Raji (cell line): ENCODE measurements around the gene WDR26.

Experiments
- POLR2A ChIP-seq: IDR thresholded peaks from 2 replicates; pipeline ENCODE4 v1.6.1; 2011; ENCODE audit warnings: low read depth, low read length, control low read depth; ENCODE audit not compliant: insufficient read depth

The WDR26 gene

DNA sequence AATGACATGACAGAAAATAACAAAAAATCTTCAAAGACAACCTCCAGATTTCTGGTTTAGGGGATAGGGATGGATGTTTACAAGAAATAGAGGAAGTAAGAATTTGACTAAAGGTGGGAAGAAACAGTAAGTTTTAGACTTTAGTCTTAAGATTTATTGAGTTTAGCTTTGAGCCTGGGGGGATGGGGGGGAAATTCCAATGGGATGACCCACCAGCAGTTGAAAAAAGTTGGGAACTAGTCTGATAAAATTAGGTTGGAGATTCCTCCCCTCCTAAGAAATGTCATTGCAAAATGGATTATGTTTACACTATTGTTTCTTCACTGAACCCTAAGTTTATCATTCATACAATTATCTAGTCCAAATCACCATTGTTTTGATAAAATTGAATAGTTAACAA is 28.4 kb downstream of the WDR26 start:
- no peak for TF ChIP-seq POLR2A

- TF ChIP-seq POLR2A = no peak
Observed at GRCh38 chr1:224405604-224405970, 29.0 kb downstream of the WDR26 start.

- no peak for TF ChIP-seq POLR2A
Observed at GRCh38 chr1:224404916-224405603, 29.5 kb downstream of the WDR26 start.

- no peak for TF ChIP-seq POLR2A
Observed at GRCh38 chr1:224402472-224403036, 32.0 kb downstream of the WDR26 start.

- no peak for TF ChIP-seq POLR2A
Observed at GRCh38 chr1:224399887-224400286, 34.7 kb downstream of the WDR26 start.

- TF ChIP-seq POLR2A = no peak
Observed at GRCh38 chr1:224393294-224393693, 41.3 kb downstream of the WDR26 start.

GRCh38 chr1:224392411-224393249 is 42.0 kb downstream of the WDR26 start:
- TF ChIP-seq POLR2A = no peak

GRCh38 chr1:224390517-224390916 is 44.1 kb downstream of the WDR26 start:
- TF ChIP-seq POLR2A = no peak

- no peak for TF ChIP-seq POLR2A
Observed at GRCh38 chr1:224387943-224388342, 46.7 kb downstream of the WDR26 start.

- no peak for TF ChIP-seq POLR2A
Observed at GRCh38 chr1:224387302-224387912, 47.2 kb downstream of the WDR26 start.

- no peak for TF ChIP-seq POLR2A
Observed at GRCh38 chr1:224383218-224383617, 51.4 kb downstream of the WDR26 start.

GRCh38 chr1:224381880-224382548 is 52.6 kb downstream of the WDR26 start:
- TF ChIP-seq POLR2A = no peak

DNA sequence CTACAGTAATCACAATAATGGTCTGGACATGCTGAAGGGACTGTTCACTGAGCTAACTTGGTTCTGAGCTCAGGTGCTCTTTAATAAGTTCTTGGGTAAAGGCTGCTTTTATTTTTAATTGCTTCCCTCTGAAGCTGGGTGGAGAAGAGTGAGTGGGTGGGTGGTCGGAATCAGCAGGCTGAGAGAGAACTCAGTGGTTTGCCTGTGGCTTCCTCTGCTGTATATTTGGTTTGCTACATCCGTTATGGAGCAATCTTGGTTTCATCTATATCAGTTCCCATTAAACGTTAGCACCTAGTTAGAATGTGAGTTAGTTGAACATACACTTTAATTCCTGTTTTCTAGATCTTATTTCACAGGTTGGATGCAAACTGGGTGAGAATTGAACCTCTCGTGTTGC is 54.6 kb downstream of the WDR26 start:
- no peak for TF ChIP-seq POLR2A

DNA sequence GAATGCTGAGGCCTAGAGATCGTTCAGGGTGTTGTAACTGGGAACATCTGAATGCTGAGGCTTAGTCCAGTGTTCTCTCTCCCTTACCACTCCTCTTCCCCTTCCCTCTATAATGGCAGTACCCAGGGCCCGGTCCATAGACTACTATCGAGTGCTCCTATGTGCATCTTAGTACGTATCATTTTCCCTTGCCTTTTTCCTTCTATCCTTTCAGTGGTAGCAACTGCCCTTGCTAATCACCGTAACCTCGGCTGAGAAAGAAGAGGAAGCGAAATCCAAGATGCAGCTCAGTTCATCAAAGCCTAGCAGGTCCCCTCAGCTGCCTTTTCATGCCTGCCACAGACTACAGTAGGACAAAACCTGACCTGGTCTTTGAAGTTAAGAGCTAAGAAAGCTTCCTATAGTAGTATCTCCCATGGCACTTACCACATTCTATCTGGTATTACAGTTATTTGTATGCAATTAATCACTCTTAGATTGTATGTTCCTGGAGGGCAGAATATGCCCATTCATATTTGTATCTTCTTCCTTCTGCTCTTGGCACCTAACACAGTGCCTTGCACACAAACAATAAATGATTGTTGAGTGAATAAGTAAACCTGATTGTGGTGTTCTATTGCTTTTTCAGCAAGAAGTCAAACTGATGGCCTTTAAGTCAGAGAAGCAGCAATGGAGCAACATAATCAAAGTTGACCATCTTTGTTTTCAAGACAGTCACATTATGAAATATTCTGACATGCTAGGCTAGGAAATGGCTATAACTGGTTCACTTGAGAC is 55.6 kb downstream of the WDR26 start:
- no peak for TF ChIP-seq POLR2A
